HG03135 (cell line): ENCODE measurements around the gene DCDC1.

Experiments
- ATAC-seq: cut with Tn5 transposase; IDR thresholded peaks from one replicate; pipeline ENCODE4 v1.9.1; 2021; ENCODE audit warnings: mild to moderate bottlenecking, moderate library complexity; ENCODE audit not compliant: unreplicated experiment

Gene DCDC1

GRCh38 chr11:31237819-31238760 is 131.4 kb downstream of the DCDC1 start:
- no peak for ATAC-seq

- no peak for ATAC-seq
Measured at GRCh38 chr11:31236143-31236542, 133.4 kb downstream of the DCDC1 start.

GRCh38 chr11:31233425-31233824 is 136.1 kb downstream of the DCDC1 start:
- ATAC-seq, result no peak

GRCh38 chr11:31231601-31232000 is 137.9 kb downstream of the DCDC1 start:
- ATAC-seq, result no peak

GRCh38 chr11:31218847-31219246 is 150.7 kb downstream of the DCDC1 start:
- ATAC-seq, result no peak

GRCh38 chr11:31214372-31214771 is 155.2 kb downstream of the DCDC1 start:
- no peak for ATAC-seq

GRCh38 chr11:31199378-31199777 is 170.2 kb downstream of the DCDC1 start:
- ATAC-seq, result no peak

- ATAC-seq, result no peak
Measured at GRCh38 chr11:31173926-31174680, 195.4 kb downstream of the DCDC1 start.

- ATAC-seq, result no peak
Measured at GRCh38 chr11:31160504-31161422, 208.8 kb downstream of the DCDC1 start.

- ATAC-seq, result no peak
Measured at GRCh38 chr11:31150841-31151240, 218.7 kb downstream of the DCDC1 start.

- ATAC-seq, result no peak
Measured at GRCh38 chr11:31150011-31150410, 219.5 kb downstream of the DCDC1 start.

- ATAC-seq, result no peak
Measured at GRCh38 chr11:31141789-31142188, 227.8 kb downstream of the DCDC1 start.

GRCh38 chr11:31139479-31139878 is 230.1 kb downstream of the DCDC1 start:
- no peak for ATAC-seq

GRCh38 chr11:31132531-31133421 is 236.8 kb downstream of the DCDC1 start:
- ATAC-seq, result no peak

- no peak for ATAC-seq
Measured at GRCh38 chr11:31131760-31132159, 237.8 kb downstream of the DCDC1 start.

GRCh38 chr11:31127290-31127689 is 242.2 kb downstream of the DCDC1 start:
- no peak for ATAC-seq

GRCh38 chr11:31120428-31120827 is 249.1 kb downstream of the DCDC1 start:
- no peak for ATAC-seq

GRCh38 chr11:31118566-31118965 is 251.0 kb downstream of the DCDC1 start:
- no peak for ATAC-seq

- ATAC-seq, result no peak
Measured at GRCh38 chr11:31117038-31117437, 252.5 kb downstream of the DCDC1 start.

GRCh38 chr11:31114442-31114841 is 255.1 kb downstream of the DCDC1 start:
- no peak for ATAC-seq
